Measurements from ENCODE around the gene SCFD2.
"Not testable (repeated sequence)": the region's sequence is repeated elsewhere in the genome, so short reads cannot be mapped to it uniquely, and the experiment has no call there.

The SCFD2 gene

GRCh38 chr4:52836120-52836519, 529.7 kb downstream of the SCFD2 start:
- no peak for TF ChIP-seq CTCF (IDR thresholded peaks at IDR 0.05; ENCODE audit: low read depth, low read length)

GRCh38 chr4:52834641-52835456, 531.0 kb downstream of the SCFD2 start:
- H3K4me3 ChIP-seq (ENCODE audit: low read depth, low read length) = not testable (repeated sequence)

More at GRCh38 chr4:52836120-52836519, 529.7 kb downstream of the SCFD2 start:
- H3K4me3 ChIP-seq (ENCODE audit: low read depth, low read length) = no peak overlapping the region

GRCh38 chr4:52833941-52834525, 531.8 kb downstream of the SCFD2 start:
- H3K4me3 ChIP-seq (ENCODE audit: low read depth, low read length) = no peak overlapping the region
- no peak for TF ChIP-seq CTCF (IDR thresholded peaks at IDR 0.05; ENCODE audit: low read depth, low read length)

- no peak overlapping the region for H3K4me3 ChIP-seq (ENCODE audit: low read depth, low read length)
- TF ChIP-seq CTCF (IDR thresholded peaks at IDR 0.05; ENCODE audit: low read depth, low read length) = no peak
These were observed 540.3 kb downstream of the SCFD2 start for GRCh38 chr4:52825460-52826090.

- TF ChIP-seq CTCF (IDR thresholded peaks at IDR 0.05; ENCODE audit: low read depth, low read length) = no peak
- no peak overlapping the region for H3K4me3 ChIP-seq (ENCODE audit: low read depth, low read length)
These were observed 541.0 kb downstream of the SCFD2 start for GRCh38 chr4:52824603-52825459.

GRCh38 chr4:52824270-52824602, 541.6 kb downstream of the SCFD2 start:
- no peak overlapping the region for H3K4me3 ChIP-seq (ENCODE audit: low read depth, low read length)
- TF ChIP-seq CTCF (IDR thresholded peaks at IDR 0.05; ENCODE audit: low read depth, low read length) = no peak

- TF ChIP-seq CTCF (IDR thresholded peaks at IDR 0.05; ENCODE audit: low read depth, low read length) = no peak
- no peak overlapping the region for H3K4me3 ChIP-seq (ENCODE audit: low read depth, low read length)
These were observed 542.2 kb downstream of the SCFD2 start for GRCh38 chr4:52823702-52824092.
